H9 (cell line): ENCODE measurements around the gene UCKL1. TPM values are rescaled to one million over a fixed set of nuclear protein-coding genes. Genes with fewer than 3 reads are reported as not detected.

Experiments
- DNase-seq: peaks from one replicate; pipeline ENCODE4 v3.0.0-alpha.2; 2017
- H2AFZ ChIP-seq: one replicate; pipeline ENCODE4 v1.6.1; 2013; ENCODE audit warnings: mild to moderate bottlenecking, low read length, control low read depth, moderate library complexity
- H2AK5ac ChIP-seq: 2 replicates; pipeline ENCODE4 v1.6.1; 2013; ENCODE audit warnings: low read length, control low read depth, mixed read lengths; ENCODE audit not compliant: insufficient read length
- H2BK120ac ChIP-seq: one replicate; pipeline ENCODE4 v1.6.1; 2013; ENCODE audit warnings: low read depth, mild to moderate bottlenecking, low read length, control low read depth, inconsistent platforms; ENCODE audit not compliant: poor library complexity, severe bottlenecking
- H2BK12ac ChIP-seq: 2 replicates; pipeline ENCODE4 v1.6.1; 2013; ENCODE audit warnings: low read length, control low read depth, mixed read lengths, low read depth; ENCODE audit not compliant: insufficient read length
- H2BK15ac ChIP-seq: 2 replicates; pipeline ENCODE4 v1.6.1; 2013; ENCODE audit warnings: low read depth, low read length, control low read depth
- H2BK20ac ChIP-seq: one replicate; pipeline ENCODE4 v1.6.1; 2013; ENCODE audit warnings: low read depth, mild to moderate bottlenecking, low read length, control low read depth, inconsistent platforms; ENCODE audit not compliant: poor library complexity, severe bottlenecking
- H2BK5ac ChIP-seq: 2 replicates; pipeline ENCODE4 v1.6.1; 2013; ENCODE audit warnings: low read length, control low read depth, mixed read lengths; ENCODE audit not compliant: insufficient read length
- H3K14ac ChIP-seq: 2 replicates; pipeline ENCODE4 v1.6.1; 2013; ENCODE audit warnings: low read length, control low read depth; ENCODE audit not compliant: insufficient read depth
- H3K18ac ChIP-seq: 2 replicates; pipeline ENCODE4 v1.6.1; 2013; ENCODE audit warnings: low read depth, mild to moderate bottlenecking, mixed read lengths, low read length, control low read depth; ENCODE audit not compliant: insufficient read length
- H3K23ac ChIP-seq: 2 replicates; pipeline ENCODE4 v1.6.1; 2013; ENCODE audit warnings: low read length, control low read depth, mixed read lengths, low read depth; ENCODE audit not compliant: insufficient read length
- H3K23me2 ChIP-seq: 2 replicates; pipeline ENCODE4 v1.6.1; 2013; ENCODE audit warnings: low read depth, mild to moderate bottlenecking, mixed read lengths, low read length, control low read depth; ENCODE audit not compliant: insufficient read length, poor library complexity, severe bottlenecking
- H3K27ac ChIP-seq: 2 replicates; pipeline ENCODE4 v1.5.1; 2013; ENCODE audit warnings: low read length, control low read depth, mixed read lengths, low read depth; ENCODE audit not compliant: insufficient read length
- H3K27me3 ChIP-seq: 2 replicates; pipeline ENCODE4 v1.6.1; 2013; ENCODE audit warnings: low read length, control low read depth, inconsistent platforms; ENCODE audit not compliant: insufficient read depth
- H3K4ac ChIP-seq: 2 replicates; pipeline ENCODE4 v1.6.1; 2013; ENCODE audit warnings: low read depth, mild to moderate bottlenecking, control low read depth, inconsistent platforms, low read length, moderate library complexity
- H3K4me1 ChIP-seq: 2 replicates; pipeline ENCODE4 v1.6.1; 2013; ENCODE audit warnings: low read length, control low read depth, inconsistent platforms; ENCODE audit not compliant: insufficient read depth
- H3K4me2 ChIP-seq: 2 replicates; pipeline ENCODE4 v1.6.1; 2013; ENCODE audit warnings: low read length, control low read depth, mixed read lengths; ENCODE audit not compliant: insufficient read length, insufficient read depth
- H3K56ac ChIP-seq: 2 replicates; pipeline ENCODE4 v1.6.1; 2013; ENCODE audit warnings: low read depth, mild to moderate bottlenecking, mixed read lengths, low read length, control low read depth; ENCODE audit not compliant: insufficient read length
- H3K79me1 ChIP-seq: 2 replicates; pipeline ENCODE4 v1.6.1; 2013; ENCODE audit warnings: low read depth, mild to moderate bottlenecking, moderate library complexity, low read length, control low read depth, inconsistent platforms; ENCODE audit not compliant: insufficient read depth, poor library complexity, severe bottlenecking
- H3K79me2 ChIP-seq: 2 replicates; pipeline ENCODE4 v1.6.1; 2013; ENCODE audit warnings: low read length, control low read depth, inconsistent platforms; ENCODE audit not compliant: insufficient read depth
- H3K9ac ChIP-seq: 2 replicates; pipeline ENCODE4 v1.6.1; 2013; ENCODE audit warnings: low read length, control low read depth, mixed read lengths; ENCODE audit not compliant: insufficient read length; ENCODE audit errors: extremely low read depth
- H3K9me3 ChIP-seq: one replicate; pipeline ENCODE4 v1.6.1; 2013; ENCODE audit warnings: low read depth, low read length, inconsistent platforms; ENCODE audit not compliant: control insufficient read depth
- H3T11ph ChIP-seq: one replicate; pipeline ENCODE4 v1.6.1; 2013; ENCODE audit warnings: mild to moderate bottlenecking, low read length, control low read depth, inconsistent platforms
- H4K20me1 ChIP-seq: one replicate; pipeline ENCODE4 v1.6.1; 2013; ENCODE audit not compliant: control insufficient read depth, insufficient read length, insufficient read depth
- H4K5ac ChIP-seq: 2 replicates; pipeline ENCODE4 v1.6.1; 2013; ENCODE audit warnings: low read depth, mild to moderate bottlenecking, mixed read lengths, low read length, control low read depth; ENCODE audit not compliant: insufficient read length
- H4K8ac ChIP-seq: replicated peaks from 2 replicates; pipeline ENCODE4 v1.6.1; 2013; ENCODE audit warnings: low read length, control low read depth, mixed read lengths, low read depth; ENCODE audit not compliant: insufficient read length
- H4K91ac ChIP-seq: 2 replicates; pipeline ENCODE4 v1.6.1; 2013; ENCODE audit warnings: low read depth, mild to moderate bottlenecking, moderate library complexity, mixed read lengths, low read length, control low read depth; ENCODE audit not compliant: insufficient read length
- H3K27ac Mint-ChIP-seq, 3 experiments: 2 replicates in 2 of 3; 3 replicates in 1 of 3; pipeline ENCODE4 v1.8.0; 2020 to 2021; ENCODE audit warnings: mixed read lengths in 3 of 3, mild to moderate bottlenecking in 1 of 3, moderate library complexity in 1 of 3
- H3K27me3 Mint-ChIP-seq: 2 replicates; pipeline ENCODE4 v1.8.0; 2021; ENCODE audit warnings: low read depth, mild to moderate bottlenecking, moderate library complexity, mixed read lengths
- H3K36me3 Mint-ChIP-seq, 3 experiments: 2 replicates in 2 of 3; 3 replicates in 1 of 3; pipeline ENCODE4 v1.8.0; 2020 to 2021; ENCODE audit warnings: low read depth in 3 of 3, mixed read lengths in 3 of 3; ENCODE audit not compliant: insufficient read depth in 1 of 3
- H3K4me1 Mint-ChIP-seq, 2 experiments: 2 replicates each; pipeline ENCODE4 v1.8.0; 2020; ENCODE audit warnings: mixed read lengths in 2 of 2
- H3K4me3 Mint-ChIP-seq, 2 experiments: 2 replicates in 1 of 2; 3 replicates in 1 of 2; pipeline ENCODE4 v1.8.0; 2020 to 2021; ENCODE audit warnings: mild to moderate bottlenecking in 2 of 2, mixed read lengths in 2 of 2, moderate library complexity in 1 of 2
- H3K9me3 Mint-ChIP-seq, 2 experiments: 2 replicates in 1 of 2; 3 replicates in 1 of 2; pipeline ENCODE4 v1.8.0; 2020; ENCODE audit warnings: mild to moderate bottlenecking in 2 of 2, mixed read lengths in 2 of 2, moderate library complexity in 1 of 2
- CTCF ChIP-seq: fragments of 200-600 bp; sonication (generic); conservative IDR thresholded peaks from 3 replicates; pipeline ENCODE4 v1.8.0; 2021; ENCODE audit warnings: antibody characterized with exemption, mild to moderate bottlenecking
- WGBS: extraction: QIAGEN DNeasy Blood & Tissue Kit; methylation state at CpG from one replicate; pipeline ENCODE4 v1.1.7; 2013; ENCODE audit warnings: missing lambda C conversion rate, low lambda C conversion rate, mixed read lengths; ENCODE audit not compliant: insufficient read length; ENCODE audit errors: extremely low coverage; 5-methylcytosine and 5-hydroxymethylcytosine counted together
- total RNA-seq: library from RNA; stranded (reverse); gene quantifications from 2 replicates; pipeline ENCODE4 v1.2.1, GENCODE V29; 2021

The UCKL1 gene
- total RNA-seq, 1 experiment from 2014 or later = 40.9 TPM

- H2BK12ac ChIP-seq = no peak overlapping the region
- peak overlapping the region in 2 of 3 experiments; percentile 66 to 84; a peak in 2 of 7 replicates for H3K27ac Mint-ChIP-seq
- TF ChIP-seq CTCF = no peak
Measured at GRCh38 chr20:64003960-64004725, 47.9 kb upstream of the UCKL1 start.

More at GRCh38 chr20:64003960-64004725, 47.9 kb upstream of the UCKL1 start:
- Histone ChIP-seq H2BK120ac (no peak overlapping the region), H4K8ac (no peak overlapping the region), H3K23ac (no peak overlapping the region), H3K9ac (no peak overlapping the region), H2BK15ac (no peak overlapping the region), H2AFZ (no peak overlapping the region), H3K27ac (no peak overlapping the region), H4K5ac (no peak overlapping the region), H3K14ac (no peak overlapping the region), H3K9me3 (no peaks in the 10 kb centered on the region), H3K27me3 (no peaks in the 10 kb centered on the region), H3K4ac (no peak overlapping the region), H3K56ac (no peak overlapping the region), H3K4me1 (no peaks in the 10 kb centered on the region), H3K79me2 (no peaks in the 10 kb centered on the region), H4K20me1 (no peaks in the 10 kb centered on the region), H3K4me2 (no peak overlapping the region), H4K91ac (no peak overlapping the region), H2BK5ac (no peak overlapping the region), H3T11ph (no peak overlapping the region), H2AK5ac (no peak overlapping the region), H3K18ac (no peak overlapping the region), H2BK20ac (no peak overlapping the region), H3K79me1 (peaks cover 4% of the 10 kb centered on the region), H3K23me2 (no peaks in the 10 kb centered on the region)
- no CpG with 5 or more reads among the region's 7 CpGs for WGBS
- Mint-ChIP-seq H3K27me3 (no peaks in the 10 kb centered on the region), H3K4me1 (peaks cover 4 to 5% of the 10 kb centered on the region in 2 experiments; a peak in 2 of 4 replicates), H3K36me3 (peaks cover 32 to 82% (median 71%) of the 10 kb centered on the region in 3 experiments), H3K4me3 (no peak overlapping the region), H3K9me3 (peaks cover 4 to 5% of the 10 kb centered on the region in 2 experiments; a peak in 2 of 5 replicates)
- DNase-seq = no peak
